ENCODE measurements around the gene PCDHGA1. TPM values are rescaled to one million over a fixed set of nuclear protein-coding genes. Genes with fewer than 3 reads are reported as not detected.
"Not testable (repeated sequence)": the region's sequence is repeated elsewhere in the genome, so short reads cannot be mapped to it uniquely, and the experiment has no call there.

PCDHGA1 gene
- total RNA-seq, 1 experiment from 2014 or later: 1.6 TPM

- no peak for DNase-seq (ENCODE audit: low spot score)
Measured at GRCh38 chr5:141409598-141410306, 79.4 kb downstream of the PCDHGA1 start.

GRCh38 chr5:141411575-141411974, 81.3 kb downstream of the PCDHGA1 start:
- no peak for DNase-seq (ENCODE audit: low spot score)

GRCh38 chr5:141412854-141413539, 82.7 kb downstream of the PCDHGA1 start, which contains the start of gene PCDHGA10:
Gene PCDHGA10 (plus strand): TSS chr5:141412987. CDS start chr5:141413176, 189 bp downstream.
- peak; percentile 33 for DNase-seq (ENCODE audit: low spot score)

GRCh38 chr5:141413540-141414069, 83.3 kb downstream of the PCDHGA1 start:
- DNase-seq (ENCODE audit: low spot score): no peak

- not testable (repeated sequence) for DNase-seq (ENCODE audit: low spot score)
Measured at GRCh38 chr5:141414548-141415274, 84.4 kb downstream of the PCDHGA1 start.

- not testable (repeated sequence) for DNase-seq (ENCODE audit: low spot score)
Measured at GRCh38 chr5:141415275-141415618, 84.9 kb downstream of the PCDHGA1 start.

- DNase-seq (ENCODE audit: low spot score): not testable (repeated sequence)
Measured at GRCh38 chr5:141417494-141418172, 87.3 kb downstream of the PCDHGA1 start, which contains the start of gene PCDHGB7. Gene PCDHGB7 (plus strand): TSS chr5:141417677. CDS start chr5:141417860, 183 bp downstream.

- DNase-seq (ENCODE audit: low spot score): no peak
Measured at GRCh38 chr5:141419074-141419880, 89.0 kb downstream of the PCDHGA1 start.

GRCh38 chr5:141420855-141421488, 90.7 kb downstream of the PCDHGA1 start, which contains the start of gene PCDHGA11:
Gene PCDHGA11 (plus strand): TSS chr5:141421051. CDS start chr5:141421228, 177 bp downstream.
- no peak for DNase-seq (ENCODE audit: low spot score)

GRCh38 chr5:141421489-141421855, 91.2 kb downstream of the PCDHGA1 start:
- DNase-seq (ENCODE audit: low spot score): no peak

- no peak for DNase-seq (ENCODE audit: low spot score)
Measured at GRCh38 chr5:141422742-141423291, 92.5 kb downstream of the PCDHGA1 start.

DNA sequence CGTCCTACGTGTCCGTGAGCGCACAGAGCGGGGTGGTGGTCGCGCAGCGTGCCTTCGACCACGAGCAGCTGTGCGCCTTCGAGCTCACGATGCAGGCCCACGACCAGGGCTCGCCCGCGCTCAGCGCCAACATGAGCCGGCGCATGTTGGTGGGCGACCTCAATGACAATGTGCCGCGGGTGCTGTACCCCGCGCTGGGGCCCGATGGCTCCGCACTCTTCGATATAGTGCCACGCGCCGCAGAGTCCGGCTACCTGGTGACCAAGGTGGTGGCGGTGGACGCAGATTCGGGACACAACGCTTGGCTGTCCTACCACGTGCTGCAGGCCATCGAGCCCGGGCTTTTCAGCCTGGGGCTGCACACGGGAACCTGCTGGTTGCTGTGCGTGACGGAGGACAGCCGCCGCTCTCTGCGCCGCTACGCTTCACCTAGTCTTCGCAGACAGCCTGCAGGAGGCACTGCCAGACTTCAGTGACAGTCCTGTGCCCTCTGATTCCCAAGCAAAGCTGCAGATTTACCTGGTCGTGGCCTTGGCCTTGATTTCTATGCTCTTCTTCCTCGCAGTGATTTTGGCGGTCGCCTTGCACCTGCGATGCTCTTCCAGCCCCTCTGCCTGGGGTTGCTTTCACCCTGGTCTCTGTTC, 97.6 kb downstream of the PCDHGA1 start:
- DNase-seq (ENCODE audit: low spot score): no peak

DNA sequence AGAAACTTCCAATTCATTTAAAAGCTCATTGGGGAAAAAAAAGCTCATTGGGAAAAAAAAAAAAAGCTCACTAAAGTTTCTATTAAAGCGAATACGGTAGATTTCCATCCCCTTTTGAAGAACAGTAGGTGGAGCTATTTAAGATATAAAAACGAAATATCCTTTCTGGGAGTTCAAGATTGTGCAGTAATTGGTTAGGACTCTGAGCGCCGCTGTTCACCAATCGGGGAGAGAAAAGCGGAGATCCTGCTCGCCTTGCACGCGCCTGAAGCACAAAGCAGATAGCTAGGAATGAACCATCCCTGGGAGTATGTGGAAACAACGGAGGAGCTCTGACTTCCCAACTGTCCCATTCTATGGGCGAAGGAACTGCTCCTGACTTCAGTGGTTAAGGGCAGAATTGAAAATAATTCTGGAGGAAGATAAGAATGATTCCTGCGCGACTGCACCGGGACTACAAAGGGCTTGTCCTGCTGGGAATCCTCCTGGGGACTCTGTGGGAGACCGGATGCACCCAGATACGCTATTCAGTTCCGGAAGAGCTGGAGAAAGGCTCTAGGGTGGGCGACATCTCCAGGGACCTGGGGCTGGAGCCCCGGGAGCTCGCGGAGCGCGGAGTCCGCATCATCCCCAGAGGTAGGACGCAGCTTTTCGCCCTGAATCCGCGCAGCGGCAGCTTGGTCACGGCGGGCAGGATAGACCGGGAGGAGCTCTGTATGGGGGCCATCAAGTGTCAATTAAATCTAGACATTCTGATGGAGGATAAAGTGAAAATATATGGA, 100.2 kb downstream of the PCDHGA1 start, which contains the start of gene PCDHGA12:
PCDHGA12 (plus strand) TSS at position 176 of the 782 bp plus-strand sequence; CDS start at position 429, 253 bp downstream.
- no peak for DNase-seq (ENCODE audit: low spot score)

- DNase-seq (ENCODE audit: low spot score): no peak
Measured at GRCh38 chr5:141431286-141431685, 101.0 kb downstream of the PCDHGA1 start.

DNA sequence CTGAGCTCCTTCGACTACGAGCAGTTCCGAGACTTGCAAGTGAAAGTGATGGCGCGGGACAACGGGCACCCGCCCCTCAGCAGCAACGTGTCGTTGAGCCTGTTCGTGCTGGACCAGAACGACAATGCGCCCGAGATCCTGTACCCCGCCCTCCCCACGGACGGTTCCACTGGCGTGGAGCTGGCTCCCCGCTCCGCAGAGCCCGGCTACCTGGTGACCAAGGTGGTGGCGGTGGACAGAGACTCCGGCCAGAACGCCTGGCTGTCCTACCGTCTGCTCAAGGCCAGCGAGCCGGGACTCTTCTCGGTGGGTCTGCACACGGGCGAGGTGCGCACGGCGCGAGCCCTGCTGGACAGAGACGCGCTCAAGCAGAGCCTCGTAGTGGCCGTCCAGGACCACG, 102.0 kb downstream of the PCDHGA1 start:
- not testable (repeated sequence) for DNase-seq (ENCODE audit: low spot score)

DNA sequence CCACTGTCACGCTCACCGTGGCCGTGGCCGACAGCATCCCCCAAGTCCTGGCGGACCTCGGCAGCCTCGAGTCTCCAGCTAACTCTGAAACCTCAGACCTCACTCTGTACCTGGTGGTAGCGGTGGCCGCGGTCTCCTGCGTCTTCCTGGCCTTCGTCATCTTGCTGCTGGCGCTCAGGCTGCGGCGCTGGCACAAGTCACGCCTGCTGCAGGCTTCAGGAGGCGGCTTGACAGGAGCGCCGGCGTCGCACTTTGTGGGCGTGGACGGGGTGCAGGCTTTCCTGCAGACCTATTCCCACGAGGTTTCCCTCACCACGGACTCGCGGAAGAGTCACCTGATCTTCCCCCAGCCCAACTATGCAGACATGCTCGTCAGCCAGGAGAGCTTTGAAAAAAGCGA, 102.4 kb downstream of the PCDHGA1 start:
- DNase-seq (ENCODE audit: low spot score): not testable (repeated sequence)

DNA sequence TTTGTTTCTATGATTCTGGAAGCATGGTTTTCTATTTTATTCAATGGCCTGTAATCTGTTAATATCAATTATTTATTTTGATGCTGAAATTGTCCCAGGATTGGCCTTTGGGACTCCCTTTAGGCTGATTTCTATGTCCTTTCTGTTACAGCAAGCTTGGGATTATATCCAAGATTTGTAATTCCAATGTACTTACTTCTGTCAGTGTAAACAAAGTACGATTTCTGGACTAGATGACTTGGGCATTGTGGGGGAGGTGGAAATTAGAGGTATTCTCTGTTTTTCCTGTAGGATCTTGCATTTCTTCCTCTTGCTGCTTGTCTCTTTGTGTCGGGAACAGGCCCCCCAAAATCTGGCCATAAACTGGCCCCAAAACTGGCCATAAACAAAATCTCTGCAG, 103.7 kb downstream of the PCDHGA1 start:
- no peak for DNase-seq (ENCODE audit: low spot score)

DNA sequence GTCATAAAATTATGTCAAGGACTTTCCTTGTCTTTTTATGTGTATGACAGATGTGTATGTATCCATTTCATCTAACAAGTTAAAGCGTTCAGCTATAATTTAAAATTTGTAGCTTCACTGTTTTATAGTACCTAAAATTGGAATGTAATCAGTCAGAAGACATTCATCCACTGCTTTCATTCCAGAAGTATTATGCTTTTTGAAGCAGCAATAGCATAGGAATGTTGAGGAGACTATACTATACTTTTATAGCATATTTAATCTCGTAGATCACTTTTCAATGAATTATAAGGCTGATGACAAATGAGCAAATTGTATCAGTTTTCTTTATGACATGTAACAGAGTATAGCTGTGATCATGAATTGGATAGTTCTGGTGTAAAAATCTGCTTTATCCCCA, 106.9 kb downstream of the PCDHGA1 start:
- DNase-seq (ENCODE audit: low spot score): no peak
